Colonic mucosa (tissue), 4 donors: ENCODE measurements around the gene GMCL2. TPM values are rescaled to one million over a fixed set of nuclear protein-coding genes. Genes with fewer than 3 reads are reported as not detected.

Experiments
- DNase-seq: peaks from one replicate; pipeline ENCODE4 v3.0.0-alpha.2; 2020
- H3K27ac ChIP-seq: fragments of 200-600 bp; one replicate; pipeline ENCODE4 v1.8.0; 2021
- H3K27me3 ChIP-seq: fragments of 200-600 bp; one replicate; pipeline ENCODE4 v1.8.0; 2021
- H3K36me3 ChIP-seq: fragments of 200-600 bp; one replicate; pipeline ENCODE4 v1.8.0; 2021
- H3K4me1 ChIP-seq: fragments of 200-600 bp; one replicate; pipeline ENCODE4 v1.8.0; 2021; ENCODE audit warnings: mild to moderate bottlenecking
- H3K4me3 ChIP-seq: fragments of 200-600 bp; one replicate; pipeline ENCODE4 v1.8.0; 2021
- H3K9ac ChIP-seq, 2 donors: one replicate each; pipeline ENCODE4 v1.7.0; 2013; ENCODE audit warnings: control low read depth in 2 of 2, low read depth in 2 of 2, low read length in 2 of 2
- H3K9me3 ChIP-seq: fragments of 200-600 bp; one replicate; pipeline ENCODE4 v1.8.0; 2021
- CTCF ChIP-seq: fragments of 200-600 bp; IDR thresholded peaks from one replicate; pipeline ENCODE4 v1.8.0; 2022; ENCODE audit warnings: antibody characterized with exemption, mild to moderate bottlenecking
- intact Hi-C: fragments of 100-400 bp; cut with DNase I; formaldehyde crosslinking; loops from one replicate; pipeline ENCODE4 v1.14.1; 2022
- total RNA-seq, 2 donors: library from RNA; stranded (reverse); fragmentation: NEBNext Ultra II Directional in 1 of 2; extraction: Animal tissue kit (Norgen Biotek cat#: 25700) in 1 of 2; gene quantifications; one replicate each; pipeline ENCODE4 v1.2.1, GENCODE V29; 2021
- donor health status: healthy.
- donor health status: DM: no; HTN: no; CAD: no.
- donor health status: DM: no; HTN: no; CAD: no.

GMCL2 gene
- total RNA-seq, 2 donors from 2014 or later: not detected

- peaks cover 5% of the 10 kb centered on the region for H3K4me1 ChIP-seq
- H3K27ac ChIP-seq: no peak overlapping the region
- H3K9ac ChIP-seq: no peak overlapping the region
- no peak for TF ChIP-seq CTCF
- no peaks in the 10 kb centered on the region for H3K27me3 ChIP-seq
- DNase-seq: no peak
- peaks cover 5% of the 10 kb centered on the region for H3K36me3 ChIP-seq
- intact Hi-C loops: loop anchor here (5.0 kb wide), 1 partner anchor 72 kb away; no protein-coding TSS in a partner anchor
- H3K4me3 ChIP-seq: no peak overlapping the region
- H3K9me3 ChIP-seq: no peaks in the 10 kb centered on the region
Observed at GRCh38 chr5:178149199-178149932, 37.8 kb downstream of the GMCL2 start.

DNA sequence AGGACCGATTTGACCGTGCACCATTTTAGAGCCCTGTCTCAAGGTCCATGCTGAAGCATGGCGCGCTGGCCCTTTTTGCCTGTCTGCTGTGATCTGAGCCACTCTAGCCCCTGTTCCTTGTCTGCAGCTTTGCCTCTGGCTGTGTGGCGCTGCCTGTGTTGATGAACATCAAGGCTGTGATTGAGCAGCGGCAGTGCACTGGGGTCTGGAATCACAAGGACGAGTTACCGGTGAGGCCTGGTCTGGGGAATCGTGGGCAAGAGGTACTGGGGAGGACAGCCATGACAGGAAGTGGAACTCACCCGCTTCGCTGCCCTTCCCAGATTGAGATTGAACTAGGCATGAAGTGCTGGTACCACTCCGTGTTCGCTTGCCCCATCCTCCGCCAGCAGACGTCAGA, 39.8 kb downstream of the GMCL2 start:
- Histone ChIP-seq H3K4me3 (no peak overlapping the region), H3K9me3 (no peaks in the 10 kb centered on the region), H3K36me3 (peaks cover 5% of the 10 kb centered on the region), H3K4me1 (no peaks in the 10 kb centered on the region), H3K9ac (no peak overlapping the region), H3K27me3 (no peaks in the 10 kb centered on the region), H3K27ac (no peak overlapping the region)
- no peak for TF ChIP-seq CTCF
- no peak for DNase-seq
- intact Hi-C loops: loop anchor here (5.0 kb wide), 1 partner anchor 70 kb away; no protein-coding TSS in a partner anchor

DNA sequence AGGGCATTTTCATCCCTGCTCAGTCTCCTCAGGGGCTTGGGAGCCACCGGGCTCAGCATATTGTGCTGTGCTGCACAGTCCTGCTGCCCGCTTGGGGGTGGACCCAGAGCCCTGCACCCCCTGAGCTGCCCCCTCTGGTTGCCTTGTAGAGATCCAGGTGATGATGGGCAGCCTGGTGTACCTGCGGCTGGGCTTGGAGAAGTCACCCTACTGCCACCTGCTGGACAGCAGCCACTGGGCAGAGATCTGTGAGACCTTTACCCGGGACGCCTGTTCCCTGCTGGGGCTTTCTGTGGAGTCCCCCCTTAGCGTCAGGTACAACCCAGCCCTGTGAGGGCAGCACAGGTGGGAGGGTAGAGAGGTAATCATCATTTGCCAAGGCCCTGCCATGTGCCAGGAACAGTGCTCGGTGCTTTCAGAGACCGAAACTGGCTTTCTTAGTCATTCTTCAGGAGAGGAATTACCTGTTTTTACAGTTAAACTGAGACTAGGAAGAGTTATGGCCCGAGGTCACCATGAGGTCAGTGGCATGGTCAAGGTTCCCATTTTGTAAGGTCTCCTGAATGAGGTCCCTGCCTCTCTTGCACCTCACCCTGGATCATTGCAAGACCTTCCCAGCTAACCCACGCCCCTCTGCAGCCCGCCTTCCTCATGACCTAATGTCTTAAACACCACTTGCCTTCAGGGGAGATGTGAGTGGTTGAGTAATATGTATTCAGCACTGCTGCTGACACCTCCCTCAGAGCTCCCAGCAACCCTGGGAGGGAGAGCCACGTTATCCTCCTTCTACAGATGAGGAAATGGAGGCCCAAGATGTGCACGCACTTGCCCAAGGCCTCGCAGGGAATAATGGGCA, 41.0 kb downstream of the GMCL2 start:
- Histone ChIP-seq H3K27ac (no peak overlapping the region), H3K9me3 (no peaks in the 10 kb centered on the region), H3K4me3 (no peak overlapping the region), H3K4me1 (no peaks in the 10 kb centered on the region), H3K27me3 (no peaks in the 10 kb centered on the region), H3K36me3 (peaks cover 5% of the 10 kb centered on the region), H3K9ac (no peak overlapping the region)
- intact Hi-C loops: loop anchor here (5.0 kb wide), 1 partner anchor 69 kb away; no protein-coding TSS in a partner anchor
- peak; percentile 77 for DNase-seq
- peak; percentile 70 for TF ChIP-seq CTCF

- no peaks in the 10 kb centered on the region for H3K9me3 ChIP-seq
- no peaks in the 10 kb centered on the region for H3K4me1 ChIP-seq
- H3K36me3 ChIP-seq: no peaks in the 10 kb centered on the region
- DNase-seq: peak; percentile 39
- H3K27me3 ChIP-seq: no peaks in the 10 kb centered on the region
- no peak for TF ChIP-seq CTCF
- intact Hi-C loops: no loop called here
- H3K27ac ChIP-seq: no peak overlapping the region
- H3K9ac ChIP-seq: no peak overlapping the region
- H3K4me3 ChIP-seq: no peak overlapping the region
Observed at GRCh38 chr5:178143901-178144300, 43.3 kb downstream of the GMCL2 start.

GRCh38 chr5:178143246-178143645, 43.9 kb downstream of the GMCL2 start:
- Histone ChIP-seq H3K9ac (no peak overlapping the region), H3K4me3 (no peak overlapping the region), H3K27me3 (no peaks in the 10 kb centered on the region), H3K9me3 (no peaks in the 10 kb centered on the region), H3K36me3 (no peaks in the 10 kb centered on the region), H3K27ac (no peak overlapping the region), H3K4me1 (no peaks in the 10 kb centered on the region)
- DNase-seq: no peak
- no peak for TF ChIP-seq CTCF
- intact Hi-C loops: no loop called here
